ENCODE data around the gene IP6K1. TPM values are rescaled to one million over a fixed set of nuclear protein-coding genes. Genes with fewer than 3 reads are reported as not detected.
A peak's percentile ranks its signal among the peaks of the same experiment; 100 is the strongest.
"Not testable (repeated sequence)": the region's sequence is repeated elsewhere in the genome, so short reads cannot be mapped to it uniquely, and the experiment has no call there.

The IP6K1 gene
- polyA plus RNA-seq, 1 donor (not counting 4 experiments of a cell fraction or from before 2014, with no cell fraction given): 24.5 TPM

GRCh38 chr3:49686346-49686745, 100.0 kb downstream of the IP6K1 start:
- H3K9me1 ChIP-seq (ENCODE audit: control insufficient read depth, extremely low read depth, insufficient read depth, low read length); H3K4me1 ChIP-seq (ENCODE audit: control insufficient read depth, extremely low read depth, insufficient read depth, low read length); H3K27me3 ChIP-seq (ENCODE audit: control insufficient read depth, extremely low read depth, insufficient read depth, low read length); FAIRE-seq; H4K20me1 ChIP-seq (ENCODE audit: control insufficient read depth, extremely low read depth, insufficient read depth, low read length); dilution Hi-C loops (cut with MboI; ENCODE audit: extremely low pct_ligation_motif_present, low sequenced_read_pairs); DNase-seq (ENCODE audit: low read depth, low spot score); H3K9me3 ChIP-seq (ENCODE audit: control insufficient read depth, low read depth, low read length); H3K27ac ChIP-seq (ENCODE audit: control insufficient read depth, insufficient read depth, low read length): not testable (repeated sequence)
- H3K4me2 ChIP-seq (ENCODE audit: control insufficient read depth, extremely low read depth, insufficient read depth, low read depth, low read length): peak overlapping the region; percentile 56
- H3K4me3 ChIP-seq (ENCODE audit: control insufficient read depth in 2 of 3, extremely low read depth in 1 of 3, insufficient read depth in 2 of 3, low read depth in 1 of 3, low read length in 3 of 3): peak overlapping the region; percentile 18 to 51 (median 19)
- peak overlapping the region; percentile 9 for H2AFZ ChIP-seq (ENCODE audit: control insufficient read depth, low read length)
- H3K36me3 ChIP-seq (ENCODE audit: control insufficient read depth in 2 of 2, extremely low read depth in 1 of 2, insufficient read depth in 2 of 2, low read length in 2 of 2): peaks cover 19 to 24% of the 10 kb centered on the region in 2 experiments
- H3K79me2 ChIP-seq (ENCODE audit: control insufficient read depth, insufficient read depth, low read length): peaks cover 17% of the 10 kb centered on the region
- peak overlapping the region; percentile 9 for H3K9ac ChIP-seq (ENCODE audit: control insufficient read depth, extremely low read depth, insufficient read depth, low read length)

GRCh38 chr3:49685846-49686245, 100.5 kb downstream of the IP6K1 start:
- H3K27me3 ChIP-seq (ENCODE audit: control insufficient read depth, extremely low read depth, insufficient read depth, low read length); H3K9me3 ChIP-seq (ENCODE audit: control insufficient read depth, low read depth, low read length); dilution Hi-C loops (cut with MboI; ENCODE audit: extremely low pct_ligation_motif_present, low sequenced_read_pairs); H3K9me1 ChIP-seq (ENCODE audit: control insufficient read depth, extremely low read depth, insufficient read depth, low read length); FAIRE-seq; H4K20me1 ChIP-seq (ENCODE audit: control insufficient read depth, extremely low read depth, insufficient read depth, low read length); H3K4me3 ChIP-seq (ENCODE audit: control insufficient read depth in 2 of 3, extremely low read depth in 1 of 3, insufficient read depth in 2 of 3, low read depth in 1 of 3, low read length in 3 of 3); H2AFZ ChIP-seq (ENCODE audit: control insufficient read depth, low read length); H3K9ac ChIP-seq (ENCODE audit: control insufficient read depth, extremely low read depth, insufficient read depth, low read length); H3K4me2 ChIP-seq (ENCODE audit: control insufficient read depth, extremely low read depth, insufficient read depth, low read depth, low read length); DNase-seq (ENCODE audit: low read depth, low spot score); H3K27ac ChIP-seq (ENCODE audit: control insufficient read depth, insufficient read depth, low read length); H3K4me1 ChIP-seq (ENCODE audit: control insufficient read depth, extremely low read depth, insufficient read depth, low read length): not testable (repeated sequence)
- H3K79me2 ChIP-seq (ENCODE audit: control insufficient read depth, insufficient read depth, low read length): peaks cover 13% of the 10 kb centered on the region
- H3K36me3 ChIP-seq (ENCODE audit: control insufficient read depth in 2 of 2, extremely low read depth in 1 of 2, insufficient read depth in 2 of 2, low read length in 2 of 2): peaks cover 23 to 29% of the 10 kb centered on the region in 2 experiments

GRCh38 chr3:49685103-49685502, 101.2 kb downstream of the IP6K1 start:
- H2AFZ ChIP-seq (ENCODE audit: control insufficient read depth, low read length); DNase-seq (ENCODE audit: low read depth, low spot score); H3K4me3 ChIP-seq (ENCODE audit: control insufficient read depth in 2 of 3, extremely low read depth in 1 of 3, insufficient read depth in 2 of 3, low read depth in 1 of 3, low read length in 3 of 3); FAIRE-seq; H3K9me3 ChIP-seq (ENCODE audit: control insufficient read depth, low read depth, low read length); H3K79me2 ChIP-seq (ENCODE audit: control insufficient read depth, insufficient read depth, low read length); H4K20me1 ChIP-seq (ENCODE audit: control insufficient read depth, extremely low read depth, insufficient read depth, low read length); H3K27me3 ChIP-seq (ENCODE audit: control insufficient read depth, extremely low read depth, insufficient read depth, low read length); H3K9me1 ChIP-seq (ENCODE audit: control insufficient read depth, extremely low read depth, insufficient read depth, low read length); dilution Hi-C loops (cut with MboI; ENCODE audit: extremely low pct_ligation_motif_present, low sequenced_read_pairs); H3K27ac ChIP-seq (ENCODE audit: control insufficient read depth, insufficient read depth, low read length); H3K4me2 ChIP-seq (ENCODE audit: control insufficient read depth, extremely low read depth, insufficient read depth, low read depth, low read length); H3K4me1 ChIP-seq (ENCODE audit: control insufficient read depth, extremely low read depth, insufficient read depth, low read length); H3K9ac ChIP-seq (ENCODE audit: control insufficient read depth, extremely low read depth, insufficient read depth, low read length): not testable (repeated sequence)
- peaks cover 30 to 35% of the 10 kb centered on the region in 2 experiments for H3K36me3 ChIP-seq (ENCODE audit: control insufficient read depth in 2 of 2, extremely low read depth in 1 of 2, insufficient read depth in 2 of 2, low read length in 2 of 2)

- H4K20me1 ChIP-seq (ENCODE audit: control insufficient read depth, extremely low read depth, insufficient read depth, low read length); H3K27ac ChIP-seq (ENCODE audit: control insufficient read depth, insufficient read depth, low read length); H2AFZ ChIP-seq (ENCODE audit: control insufficient read depth, low read length); H3K9me3 ChIP-seq (ENCODE audit: control insufficient read depth, low read depth, low read length); DNase-seq (ENCODE audit: low read depth, low spot score); H3K27me3 ChIP-seq (ENCODE audit: control insufficient read depth, extremely low read depth, insufficient read depth, low read length); H3K4me2 ChIP-seq (ENCODE audit: control insufficient read depth, extremely low read depth, insufficient read depth, low read depth, low read length); FAIRE-seq; H3K79me2 ChIP-seq (ENCODE audit: control insufficient read depth, insufficient read depth, low read length); H3K9me1 ChIP-seq (ENCODE audit: control insufficient read depth, extremely low read depth, insufficient read depth, low read length); H3K4me1 ChIP-seq (ENCODE audit: control insufficient read depth, extremely low read depth, insufficient read depth, low read length); H3K4me3 ChIP-seq (ENCODE audit: control insufficient read depth in 2 of 3, extremely low read depth in 1 of 3, insufficient read depth in 2 of 3, low read depth in 1 of 3, low read length in 3 of 3); H3K9ac ChIP-seq (ENCODE audit: control insufficient read depth, extremely low read depth, insufficient read depth, low read length); dilution Hi-C loops (cut with MboI; ENCODE audit: extremely low pct_ligation_motif_present, low sequenced_read_pairs): not testable (repeated sequence)
- H3K36me3 ChIP-seq (ENCODE audit: control insufficient read depth in 2 of 2, extremely low read depth in 1 of 2, insufficient read depth in 2 of 2, low read length in 2 of 2): peaks cover 36% of the 10 kb centered on the region in 2 experiments
These were observed 101.9 kb downstream of the IP6K1 start for GRCh38 chr3:49684453-49684852.
